HG03025 (cell line): ENCODE data around the gene DNAJC15.

Source experiments
- ATAC-seq: cut with Tn5 transposase; IDR thresholded peaks from one replicate; pipeline ENCODE4 v1.9.1; 2021; ENCODE audit warnings: mild to moderate bottlenecking, moderate library complexity; ENCODE audit not compliant: unreplicated experiment, low FRiP score

Gene DNAJC15

DNA sequence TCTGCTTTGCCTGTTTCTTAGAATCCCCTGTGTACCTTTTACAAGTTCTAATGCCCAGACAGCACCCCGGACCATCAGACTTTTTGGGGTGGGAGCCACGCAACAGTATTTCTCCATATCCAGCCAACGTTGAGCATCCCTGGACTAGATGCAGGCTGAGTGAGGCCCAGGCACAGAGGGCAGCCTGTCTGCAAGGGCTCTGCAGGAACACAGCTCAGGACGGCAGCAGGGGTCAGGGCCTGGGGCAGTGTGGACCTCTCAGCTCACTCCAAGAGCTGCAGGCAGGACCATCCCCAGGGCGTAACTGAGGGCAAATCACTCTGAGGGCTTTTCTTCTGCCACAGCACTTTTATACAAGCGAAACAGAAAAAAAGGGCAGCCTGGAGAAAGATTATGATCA lies 95.8 kb downstream of the DNAJC15 start:
- no peak for ATAC-seq

DNA sequence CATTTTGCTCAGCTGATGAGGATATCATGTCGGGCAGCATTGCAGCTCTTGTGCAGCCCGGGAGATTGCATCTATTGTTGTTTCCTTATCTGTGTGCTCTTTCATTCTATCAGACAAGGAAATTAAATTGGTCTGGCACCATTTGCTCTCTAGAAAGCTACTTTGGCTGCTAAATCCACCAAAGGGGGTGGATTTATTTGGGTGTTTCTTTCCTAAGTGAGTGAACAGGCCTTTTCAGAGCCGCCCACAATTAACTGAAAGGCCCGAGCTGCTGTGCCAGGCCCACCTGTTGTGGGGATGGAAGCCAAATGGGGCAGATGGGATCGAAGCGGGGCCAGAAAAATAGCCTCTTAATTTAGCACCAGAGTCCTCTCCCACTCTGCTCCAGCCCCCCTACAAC lies 99.4 kb downstream of the DNAJC15 start:
- no peak for ATAC-seq

DNA sequence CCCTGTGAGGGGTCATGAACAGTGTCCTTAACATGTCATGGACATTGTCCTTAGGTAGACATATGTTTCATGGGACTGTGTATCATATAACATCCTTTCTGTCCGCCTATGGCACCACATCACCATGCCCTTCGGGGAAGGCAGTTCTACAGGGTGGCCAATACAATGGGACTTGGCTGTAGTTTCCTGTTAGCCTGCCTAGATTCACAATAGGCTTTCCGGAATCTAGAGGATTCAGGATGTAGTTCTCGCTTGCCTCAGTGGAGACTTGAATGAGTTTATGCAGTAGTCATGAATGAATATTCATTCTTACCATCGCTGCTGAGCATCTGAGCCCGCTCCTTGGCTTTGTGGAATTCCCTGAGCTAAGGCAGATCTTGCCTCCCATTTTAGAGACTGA lies 100.5 kb downstream of the DNAJC15 start:
- no peak for ATAC-seq

DNA sequence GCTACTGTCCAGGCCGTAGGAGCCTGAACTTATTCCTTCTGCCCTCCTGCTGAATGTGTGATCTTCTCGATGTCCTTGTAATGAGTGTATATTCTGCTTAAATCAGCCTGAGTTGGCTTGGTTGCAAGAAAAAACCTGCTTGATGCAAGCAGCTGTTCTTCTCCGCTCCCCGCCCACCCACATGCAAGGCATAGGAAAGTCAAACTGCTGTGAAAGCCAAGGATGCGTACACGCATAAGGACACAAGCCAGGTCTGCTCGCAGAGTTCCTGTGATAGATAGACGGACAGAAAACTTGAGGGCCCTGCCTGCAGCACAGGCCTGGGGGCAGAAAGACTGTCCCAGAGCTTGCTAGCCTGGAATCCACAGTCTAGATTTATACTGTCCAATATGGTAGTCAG lies 101.1 kb downstream of the DNAJC15 start:
- ATAC-seq, result no peak

DNA sequence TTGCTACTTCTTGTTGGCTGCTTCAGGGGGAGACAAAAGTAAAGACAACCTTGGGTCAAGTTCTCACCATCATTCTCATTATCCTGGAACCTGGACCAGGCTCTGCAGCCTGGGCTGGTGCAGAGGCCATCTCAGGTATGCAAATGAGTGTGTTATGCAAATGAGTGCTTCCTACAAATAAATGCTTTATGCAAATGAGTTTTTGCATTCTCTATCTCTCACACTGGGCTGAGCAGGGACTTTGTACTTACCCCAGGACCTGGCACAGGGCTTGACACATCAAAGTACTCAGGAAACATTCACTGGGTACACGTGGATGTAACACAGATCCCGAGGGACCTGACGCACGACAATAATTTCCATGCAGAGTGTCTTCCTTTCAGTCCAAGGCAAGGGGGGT lies 103.0 kb downstream of the DNAJC15 start:
- no peak for ATAC-seq

DNA sequence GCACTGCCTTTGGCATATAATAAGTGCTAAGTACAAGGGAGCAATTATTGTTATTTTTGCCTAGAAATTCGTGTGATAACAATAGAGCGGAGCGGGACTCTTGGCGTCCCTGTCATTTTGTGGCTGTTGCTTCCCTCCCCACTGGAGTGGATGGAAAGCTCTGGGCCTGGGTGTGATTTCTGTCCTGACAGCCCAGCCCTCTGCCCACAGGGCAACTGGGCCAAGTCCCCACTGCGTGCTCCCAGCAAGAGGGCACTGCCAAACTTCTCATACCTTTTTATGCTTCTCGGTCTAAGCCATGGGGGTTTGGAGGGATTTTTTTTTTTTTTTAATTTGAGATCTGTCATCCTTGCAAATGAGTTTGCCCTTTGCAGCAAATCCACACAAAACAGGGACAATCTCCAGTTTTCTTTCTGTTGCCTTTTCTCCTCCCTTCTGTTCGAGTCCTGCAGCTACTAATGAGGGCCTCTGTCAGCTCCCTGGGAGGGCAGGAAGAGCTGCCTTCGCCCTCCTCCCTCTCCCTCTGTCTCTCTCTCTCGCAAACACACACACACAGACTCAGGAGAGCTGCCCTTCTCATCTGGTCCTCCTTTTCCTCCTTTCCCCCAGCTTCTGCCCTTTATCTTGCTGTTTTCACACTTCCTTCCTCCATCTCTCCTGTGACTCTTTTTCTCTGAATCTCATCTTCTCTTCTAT lies 103.9 kb downstream of the DNAJC15 start:
- no peak for ATAC-seq

DNA sequence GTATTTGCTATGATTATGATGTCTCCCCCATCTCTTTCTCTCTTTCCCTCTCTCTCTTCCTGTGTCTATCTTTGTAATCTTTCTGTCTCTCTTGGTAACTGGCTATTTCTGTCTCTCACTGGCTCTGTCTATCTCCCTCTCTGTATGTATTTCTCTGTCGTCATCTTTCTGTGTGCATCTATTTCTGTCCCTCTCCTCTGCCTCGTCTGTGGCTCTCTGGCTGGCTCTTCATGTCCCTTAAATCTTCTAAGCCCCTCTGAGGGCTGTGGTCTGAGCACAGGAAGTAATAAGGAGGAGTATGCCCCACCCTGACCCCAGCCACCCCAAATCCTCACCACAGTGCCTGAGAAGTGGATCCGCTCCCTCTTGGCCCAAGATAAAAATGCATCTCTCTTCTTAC lies 104.4 kb downstream of the DNAJC15 start:
- no peak for ATAC-seq

DNA sequence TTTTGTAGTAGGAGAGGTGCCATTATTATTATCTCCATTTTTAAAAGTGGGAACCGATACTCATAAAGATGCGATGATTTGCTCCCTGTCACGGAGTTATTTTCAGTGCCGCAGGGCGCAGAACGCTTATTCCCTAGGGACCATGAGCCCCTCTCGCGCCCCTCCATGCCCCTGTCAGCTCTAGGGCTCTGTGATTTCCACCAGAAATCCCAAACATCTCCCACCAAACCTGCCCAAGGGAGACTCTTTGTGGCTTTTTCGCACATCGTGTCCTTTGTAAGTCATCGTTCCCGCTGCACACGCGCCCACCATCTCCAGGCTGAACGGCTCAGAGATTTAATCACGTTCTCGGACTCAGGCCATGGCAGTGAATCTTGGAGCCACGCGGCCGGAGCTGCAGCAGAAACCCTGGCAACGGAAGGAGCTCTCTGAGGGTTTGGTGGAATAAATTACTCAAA lies 105.1 kb downstream of the DNAJC15 start:
- ATAC-seq, result no peak

DNA sequence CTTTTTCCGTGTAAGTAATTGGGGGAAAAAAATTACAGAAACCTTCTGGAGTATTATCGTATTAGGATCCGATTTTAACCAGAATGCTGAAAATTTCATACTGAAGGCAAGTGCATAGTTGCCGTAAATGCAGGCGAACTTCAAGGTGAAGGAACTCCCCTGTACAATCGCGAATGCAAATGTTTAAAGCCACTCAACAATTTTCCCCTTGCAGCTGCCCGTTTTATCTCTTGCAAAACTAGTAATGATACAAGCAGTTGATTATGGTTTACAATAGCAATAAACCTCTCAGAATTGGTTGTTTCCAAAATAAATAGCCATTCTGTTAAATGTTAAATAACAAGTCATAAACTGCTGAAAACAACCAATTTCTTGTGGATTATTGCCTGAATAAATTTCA lies 105.7 kb downstream of the DNAJC15 start:
- ATAC-seq, result no peak

DNA sequence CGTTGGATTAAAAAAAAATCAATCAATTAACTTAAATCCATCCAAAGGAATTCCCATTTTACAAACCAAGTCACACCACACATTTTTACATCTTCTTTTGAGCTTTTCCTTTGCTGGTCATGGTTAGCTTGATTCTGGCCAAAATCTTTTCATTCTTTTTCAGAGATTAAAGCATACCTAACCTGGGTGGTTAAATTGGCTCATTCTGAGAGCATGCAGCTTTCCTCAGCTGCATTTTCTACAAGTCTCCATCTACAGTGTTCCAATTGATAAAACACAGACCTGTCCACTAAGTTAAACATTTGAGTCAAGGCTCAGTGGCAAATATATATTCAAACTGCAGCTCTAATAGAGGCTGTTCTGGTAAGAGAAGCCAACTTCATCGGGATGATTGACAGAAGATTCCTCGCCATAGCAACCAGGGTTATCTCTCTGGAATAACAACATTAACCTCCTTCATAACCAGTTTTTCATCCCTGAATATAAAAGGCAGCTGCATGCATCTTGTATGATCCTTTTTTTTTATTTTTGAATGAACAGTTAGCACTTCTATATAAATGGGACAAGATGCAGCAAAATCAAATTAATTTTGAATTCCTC lies 106.2 kb downstream of the DNAJC15 start:
- no peak for ATAC-seq

DNA sequence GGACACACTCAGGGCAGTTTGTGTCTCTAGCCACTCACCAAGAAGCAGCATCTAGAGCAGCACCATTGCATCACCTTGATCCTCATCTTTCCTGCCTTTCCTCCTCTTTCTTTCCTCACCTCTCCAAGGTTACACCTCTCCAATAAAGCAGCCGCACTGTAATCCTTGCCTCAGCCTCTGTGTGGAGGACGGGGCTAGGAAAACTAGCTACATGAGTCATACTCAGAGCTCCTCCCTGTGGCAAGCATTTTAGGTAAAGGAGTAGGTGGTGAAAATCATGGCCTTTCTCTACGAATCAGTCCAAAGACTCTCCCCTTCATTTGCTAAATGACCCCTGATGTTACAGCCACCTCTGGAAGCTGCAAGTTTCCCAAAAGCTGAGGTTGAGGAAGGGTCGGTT lies 108.9 kb downstream of the DNAJC15 start:
- ATAC-seq, result no peak

DNA sequence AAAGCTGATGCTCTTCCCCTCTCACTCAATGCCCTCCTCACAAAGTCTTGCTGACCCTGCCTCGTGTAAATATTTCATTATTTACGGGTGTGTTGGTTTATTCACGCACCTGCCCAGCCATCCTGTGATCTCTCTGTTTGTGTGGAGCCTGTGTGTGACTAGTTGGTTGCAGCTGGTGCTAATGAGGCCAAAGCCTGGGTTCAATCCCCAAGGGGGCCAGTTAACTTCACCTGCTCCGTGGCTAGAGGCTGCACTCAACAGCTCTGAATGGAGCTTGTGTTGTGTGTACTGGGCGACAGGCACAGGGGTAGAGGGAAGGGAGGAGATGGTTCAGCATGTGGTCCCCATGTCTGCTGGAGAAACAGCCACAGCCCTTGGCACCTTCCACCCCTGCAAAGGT lies 109.5 kb downstream of the DNAJC15 start:
- no peak for ATAC-seq

DNA sequence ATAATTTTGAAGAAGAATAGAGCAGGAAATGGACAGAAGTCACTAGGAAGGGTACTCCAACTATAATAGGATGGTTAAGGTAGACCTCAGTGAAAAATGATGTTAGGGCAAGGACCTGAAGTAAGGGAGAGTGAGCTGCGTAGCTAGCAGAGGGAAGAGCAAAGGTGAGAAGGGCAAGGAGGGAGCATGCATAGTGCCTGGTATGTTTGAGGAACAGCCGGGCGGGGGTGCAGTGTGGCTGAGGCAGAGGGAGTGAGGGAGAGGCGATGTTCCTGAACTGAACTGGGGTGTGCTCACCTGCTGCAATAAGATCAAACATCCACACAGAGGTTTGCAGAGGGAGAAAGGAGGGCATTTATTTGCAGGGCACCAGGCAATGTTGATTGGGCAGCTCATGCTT lies 110.4 kb downstream of the DNAJC15 start:
- ATAC-seq, result no peak

DNA sequence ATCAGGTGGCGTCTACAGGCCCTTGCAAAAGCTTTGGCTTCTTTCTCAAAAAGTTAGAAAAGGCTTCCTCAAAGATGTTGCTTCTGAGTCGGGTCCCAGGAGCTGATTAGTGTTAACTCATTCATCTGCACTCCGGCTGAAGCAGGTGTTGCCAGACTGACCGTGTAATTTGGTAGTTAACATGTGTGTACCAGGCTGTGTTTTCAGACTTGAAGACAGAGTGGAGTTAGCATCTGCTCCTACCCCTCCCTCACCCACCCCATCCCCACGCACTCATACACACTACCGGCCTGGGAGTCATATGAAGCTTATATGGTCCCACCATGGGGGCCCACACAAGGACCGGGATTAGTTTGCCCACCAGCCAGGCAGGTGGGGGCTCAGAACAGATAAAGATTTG lies 111.5 kb downstream of the DNAJC15 start:
- no peak for ATAC-seq

DNA sequence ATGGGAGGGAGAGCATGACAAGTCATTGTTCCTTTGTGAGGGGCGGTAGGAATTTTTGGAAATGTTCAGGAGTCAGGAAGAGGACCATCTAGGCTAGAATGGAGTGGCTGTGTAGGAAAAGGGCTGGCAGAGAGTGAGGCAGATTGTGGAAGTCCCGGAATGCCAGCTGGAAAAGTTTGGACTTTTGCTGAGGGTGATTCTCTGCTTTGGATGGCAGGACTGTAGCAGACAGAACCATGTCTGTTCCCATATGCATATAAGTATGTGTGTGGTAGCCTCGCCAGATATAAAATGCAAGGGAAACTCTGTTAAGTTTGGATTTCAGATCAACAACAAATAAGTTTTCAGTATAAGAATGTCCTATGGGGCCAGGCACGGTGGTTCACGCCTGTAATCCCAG lies 112.1 kb downstream of the DNAJC15 start:
- ATAC-seq, result no peak

DNA sequence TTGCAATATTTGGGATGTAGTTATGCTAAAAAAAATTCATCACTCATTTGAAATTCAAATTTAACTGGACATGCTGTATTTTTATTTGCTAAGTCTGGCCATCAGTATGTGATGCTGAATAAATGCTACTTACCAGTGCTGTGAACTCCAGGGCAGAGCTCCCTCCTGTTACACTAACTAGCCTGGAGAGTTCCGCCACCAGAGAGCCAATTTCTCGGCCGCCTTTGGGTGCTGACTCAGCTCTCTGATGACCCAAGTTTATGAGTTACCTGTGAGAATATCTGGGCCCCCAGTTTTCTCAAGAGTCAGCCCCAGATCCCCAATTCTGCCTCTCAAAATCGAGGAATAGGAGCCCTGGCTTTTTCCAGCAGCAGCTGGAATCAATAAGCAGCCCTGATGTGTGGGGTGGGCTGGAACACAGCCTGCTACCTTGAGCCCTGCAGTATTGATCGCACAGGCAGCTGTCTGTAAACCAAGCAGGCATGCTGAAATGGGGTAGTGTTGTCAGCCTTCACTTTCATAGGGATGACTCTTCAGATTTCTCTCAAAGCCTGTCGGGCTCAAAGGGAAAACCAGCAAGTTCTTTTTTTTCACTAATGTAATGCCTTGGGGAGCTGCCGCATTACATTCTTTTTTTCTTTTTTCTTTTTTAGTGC lies 113.7 kb downstream of the DNAJC15 start:
- no peak for ATAC-seq

DNA sequence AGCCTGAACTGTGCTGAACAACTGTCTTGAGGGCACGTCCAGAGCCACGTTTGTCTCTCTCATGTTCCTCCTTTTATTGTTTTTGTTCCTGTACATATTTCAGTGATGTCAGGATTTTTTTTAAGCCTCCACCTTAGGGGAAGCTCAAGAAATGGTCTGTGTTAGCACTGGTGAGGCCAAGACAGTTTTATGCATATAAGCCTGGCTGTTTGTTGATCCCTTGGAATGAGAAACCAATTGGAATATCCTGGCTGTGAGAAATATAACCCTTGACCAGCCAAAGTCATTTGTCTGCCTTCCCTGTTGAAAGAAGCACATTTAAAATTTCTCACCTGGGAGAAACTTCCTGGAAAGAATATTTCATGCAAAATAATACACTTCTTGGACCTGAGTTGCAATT lies 115.8 kb downstream of the DNAJC15 start:
- no peak for ATAC-seq

DNA sequence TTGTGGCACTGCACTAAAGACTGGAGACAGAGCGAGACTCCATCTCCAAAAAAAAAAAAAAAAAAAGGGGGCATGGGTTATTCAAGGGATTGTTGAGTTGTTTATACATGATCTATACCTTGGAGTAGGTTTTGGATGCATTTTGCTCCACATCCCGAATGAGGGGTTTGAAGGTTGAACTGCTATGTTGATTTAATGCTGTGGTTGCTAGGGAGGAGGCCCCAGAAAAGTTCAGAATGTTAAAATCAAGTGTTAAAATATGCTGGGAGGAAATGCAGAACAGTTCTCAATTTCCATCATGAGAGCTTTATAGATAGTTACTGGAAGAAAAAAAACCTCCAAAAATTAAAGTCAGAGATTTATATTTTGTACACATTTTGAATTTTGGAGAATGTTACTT lies 116.5 kb downstream of the DNAJC15 start:
- no peak for ATAC-seq

DNA sequence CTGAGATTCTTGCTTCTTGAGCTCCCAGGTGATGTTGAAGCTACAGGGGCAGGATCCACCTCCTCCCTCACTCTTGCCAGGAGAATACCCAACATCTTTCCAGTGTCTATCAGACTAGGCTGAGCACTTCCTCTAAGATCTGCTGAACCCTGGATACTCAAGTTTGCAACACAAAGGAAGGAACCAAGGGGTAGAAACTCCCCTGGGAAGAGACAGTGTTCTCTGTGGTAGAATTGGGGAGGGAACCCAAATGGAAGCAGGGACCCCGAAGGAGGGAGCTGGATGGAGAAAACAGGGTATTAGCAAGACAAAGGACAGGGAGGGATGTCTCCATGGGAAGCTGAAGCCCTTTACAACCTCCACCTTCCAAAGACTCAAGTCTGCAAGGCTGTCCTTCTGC lies 117.6 kb downstream of the DNAJC15 start:
- no peak for ATAC-seq

DNA sequence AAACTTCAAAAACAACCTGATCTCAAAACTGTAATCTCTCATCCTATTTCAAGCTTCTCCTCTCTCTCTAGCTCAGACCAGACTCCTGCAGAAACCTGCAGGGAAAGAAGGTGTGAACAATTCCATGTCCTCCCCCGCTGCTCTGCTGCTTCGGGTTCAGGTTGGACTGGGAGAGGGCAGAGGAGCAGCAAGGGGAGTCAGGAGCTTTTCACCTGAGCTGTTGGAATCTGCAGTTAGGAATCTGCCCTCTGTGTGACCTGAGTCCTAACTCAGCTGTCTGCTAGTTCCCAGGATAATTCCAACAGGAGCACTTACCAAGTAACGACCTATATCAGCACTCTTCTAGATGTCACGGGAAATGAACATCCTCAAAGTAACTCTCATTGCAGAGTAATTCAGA lies 118.3 kb downstream of the DNAJC15 start:
- ATAC-seq, result no peak

DNA sequence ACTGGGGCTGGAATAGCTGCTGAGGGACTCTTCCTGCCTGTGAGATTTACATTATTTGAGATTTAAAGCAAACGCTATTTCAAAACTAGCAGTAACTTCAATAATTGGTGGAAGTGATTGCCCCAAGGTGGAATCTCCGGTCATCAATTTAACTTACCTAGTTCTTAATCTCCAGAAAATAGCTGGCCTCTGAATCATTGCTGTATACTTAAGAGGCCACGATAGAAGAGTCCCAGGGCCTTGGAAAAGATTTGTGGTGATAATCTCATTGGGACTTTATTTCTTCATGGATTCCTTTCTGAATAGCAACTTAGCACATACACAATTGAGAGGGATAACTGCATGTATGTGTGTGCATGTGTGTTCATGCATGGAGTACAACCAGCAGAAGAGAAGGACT lies 120.2 kb downstream of the DNAJC15 start:
- ATAC-seq, result no peak
